Kasumi-1 (cell line): ENCODE results near the gene TNFRSF6B.

ENCODE experiments used
- DNase-seq, 2 experiments: peaks; one replicate each; lab custom pipeline; 2025; lab: John Stamatoyannopoulos, UW

Gene TNFRSF6B

DNA sequence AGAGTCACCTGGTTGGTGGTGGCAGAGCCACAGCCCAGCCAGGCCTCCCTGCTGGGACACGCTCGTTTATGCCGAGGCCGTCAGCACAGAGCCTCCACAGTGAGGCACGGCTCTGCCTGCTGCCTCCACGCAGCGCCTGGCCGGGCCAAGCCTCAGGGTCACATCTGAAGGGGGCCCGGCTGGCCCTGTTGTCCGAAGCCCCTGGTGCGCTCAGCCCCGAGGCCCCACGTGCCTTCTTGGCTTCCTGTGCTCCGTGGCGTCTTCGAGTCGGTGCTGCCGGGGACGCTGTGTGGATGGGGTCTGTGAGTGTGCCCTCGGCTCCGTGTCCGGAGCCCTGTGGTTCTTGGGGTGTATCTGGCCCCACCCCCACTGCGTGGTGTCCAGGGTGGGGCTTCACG, 10.4 kb upstream of the TNFRSF6B start:
- no peak for DNase-seq

DNA sequence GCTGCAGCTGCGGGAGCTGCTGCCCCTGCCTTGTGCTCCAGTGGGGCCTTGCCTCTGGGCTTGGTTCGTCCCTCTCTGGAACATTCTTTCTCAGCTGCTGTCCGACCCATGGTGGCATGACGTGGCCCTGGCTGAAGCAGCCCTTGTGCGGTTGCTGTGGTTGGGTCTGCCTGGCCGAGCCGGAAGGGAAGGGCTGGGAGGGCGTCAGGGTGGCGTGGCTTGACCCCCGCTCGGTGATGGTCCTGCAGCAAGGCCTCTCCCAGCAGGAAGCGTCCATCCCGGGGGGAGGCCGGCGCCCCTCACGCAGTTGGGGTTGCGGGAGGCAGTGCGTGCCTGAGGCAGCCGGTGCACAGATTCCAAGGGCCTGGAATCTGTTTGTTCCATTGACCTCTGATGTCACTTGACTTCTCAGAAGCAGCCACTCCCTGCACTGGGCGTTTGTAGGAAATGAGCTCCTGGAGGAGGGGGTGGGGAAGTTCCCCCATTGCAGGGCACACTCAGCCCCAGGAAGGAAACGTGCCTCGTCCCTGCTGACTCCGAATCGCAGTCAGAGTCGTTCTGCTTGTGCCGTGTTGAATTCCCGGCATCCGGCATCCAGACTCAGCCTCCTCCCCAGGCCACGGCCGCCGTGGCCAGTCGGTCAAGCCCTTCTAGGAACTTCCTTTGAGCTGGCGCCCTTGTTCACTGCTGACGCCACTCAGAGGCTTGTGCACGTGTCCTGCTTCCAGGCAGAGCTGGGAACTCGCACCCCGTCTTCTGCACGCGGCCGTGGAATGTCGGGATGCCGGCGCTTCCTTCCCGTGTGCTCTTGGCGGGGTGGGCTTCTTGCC, 9.7 kb upstream of the TNFRSF6B start:
- DNase-seq: peak; percentile 22 to 70

DNA sequence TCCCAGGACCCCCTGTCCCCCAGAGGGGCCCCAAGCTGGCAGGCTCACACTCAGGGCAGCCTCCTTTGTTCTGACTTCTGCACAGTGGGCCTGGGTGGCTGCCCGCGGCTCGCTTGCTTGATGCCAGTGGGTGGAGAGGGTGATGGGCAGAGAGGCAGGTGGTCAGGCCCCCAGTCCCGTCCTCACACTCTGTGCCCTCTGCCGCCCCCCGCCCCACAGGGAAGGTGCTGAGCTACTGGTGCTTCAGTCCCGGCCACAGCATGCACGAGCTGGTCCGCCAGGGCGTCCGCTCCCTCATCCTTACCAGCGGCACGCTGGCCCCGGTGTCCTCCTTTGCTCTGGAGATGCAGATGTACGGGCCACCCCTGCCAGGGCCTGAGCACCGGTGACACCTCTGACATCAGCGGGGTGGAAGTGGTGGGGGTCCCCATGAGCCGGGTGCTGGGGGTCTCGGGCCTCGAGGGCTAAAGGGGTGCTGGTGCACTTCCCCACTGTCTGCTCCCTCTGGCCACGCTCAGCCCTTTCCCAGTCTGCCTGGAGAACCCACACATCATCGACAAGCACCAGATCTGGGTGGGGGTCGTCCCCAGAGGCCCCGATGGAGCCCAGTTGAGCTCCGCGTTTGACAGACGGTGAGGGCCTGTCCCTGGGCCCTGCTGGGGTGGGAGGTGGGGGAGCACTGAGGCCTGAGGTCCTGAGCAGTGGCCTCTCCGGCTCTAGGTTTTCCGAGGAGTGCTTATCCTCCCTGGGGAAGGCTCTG, 8.9 kb upstream of the TNFRSF6B start:
- DNase-seq: no peak

GRCh38 chr20:63688228-63689045, 8.0 kb upstream of the TNFRSF6B start:
- no peak for DNase-seq

GRCh38 chr20:63689046-63690002, 7.1 kb upstream of the TNFRSF6B start:
- DNase-seq: no peak

GRCh38 chr20:63690003-63690897, 6.2 kb upstream of the TNFRSF6B start:
- DNase-seq: no peak

DNA sequence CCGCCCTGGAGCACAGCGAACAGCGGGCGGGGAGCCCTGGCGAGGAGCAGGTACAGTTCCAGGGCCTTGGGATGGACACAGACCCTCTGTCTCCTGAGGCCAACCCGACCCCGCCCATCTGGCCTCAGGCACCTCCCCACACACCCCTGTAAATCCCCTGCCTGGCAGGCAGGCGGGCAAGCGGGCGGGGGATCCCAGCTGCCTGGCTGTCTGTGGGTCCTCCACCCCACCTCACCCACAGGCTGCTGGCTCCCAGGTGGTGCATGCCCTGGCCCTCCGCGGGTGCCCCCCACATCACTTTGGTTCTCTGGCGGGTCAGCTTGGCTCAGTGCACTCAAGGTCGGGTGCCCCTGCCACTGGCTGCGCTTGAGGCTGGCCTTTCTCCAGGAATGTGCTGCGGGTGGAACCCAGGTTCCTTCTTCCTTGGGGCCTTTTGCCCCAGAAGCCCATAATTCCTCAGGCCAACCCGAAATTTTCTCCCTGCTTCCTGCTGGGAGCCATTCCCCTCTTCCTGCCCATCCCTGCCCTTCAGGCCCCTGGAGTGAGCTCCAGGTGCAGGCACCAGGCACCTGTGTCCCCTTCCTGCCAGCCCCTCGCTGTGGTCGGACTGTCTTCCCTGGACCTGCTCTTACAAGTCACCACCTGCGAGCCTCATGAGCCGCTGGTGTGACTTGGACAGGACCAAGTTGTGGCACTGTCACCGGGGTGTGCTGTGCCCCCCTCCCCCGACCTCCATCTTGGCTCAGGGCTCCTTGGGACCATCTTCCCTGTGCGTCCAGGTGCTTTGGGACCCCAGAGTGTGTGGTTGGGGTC, 5.3 kb upstream of the TNFRSF6B start:
- no peak for DNase-seq

- DNase-seq: no peak
Measured at GRCh38 chr20:63691711-63692435, 4.6 kb upstream of the TNFRSF6B start.

DNA sequence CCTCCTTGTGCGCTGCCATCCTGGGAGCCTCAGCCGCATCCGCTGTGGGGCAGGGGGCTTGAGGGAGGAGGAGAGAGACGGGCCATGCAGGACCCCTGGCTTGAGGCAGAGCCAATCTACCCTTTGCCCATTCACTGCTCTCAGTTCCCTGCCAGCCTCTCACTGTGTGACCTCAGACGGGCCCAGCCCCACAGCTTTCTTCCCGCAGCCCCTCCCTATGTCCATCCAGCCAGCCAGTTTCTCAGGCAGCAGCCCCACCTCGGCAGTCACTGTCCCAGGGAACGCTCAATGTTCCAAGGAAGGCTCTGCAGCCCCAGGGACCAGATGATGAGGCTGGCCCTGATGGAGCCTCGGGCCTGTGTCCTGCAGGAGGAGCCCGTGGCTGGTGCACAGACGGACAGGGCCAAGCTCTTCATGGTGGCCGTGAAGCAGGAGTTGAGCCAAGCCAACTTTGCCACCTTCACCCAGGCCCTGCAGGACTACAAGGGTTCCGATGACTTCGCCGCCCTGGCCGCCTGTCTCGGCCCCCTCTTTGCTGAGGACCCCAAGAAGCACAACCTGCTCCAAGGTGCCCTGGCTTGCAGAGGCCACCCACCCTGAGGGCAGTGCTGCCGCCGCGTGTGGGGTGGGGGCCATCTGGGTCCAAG, 3.9 kb upstream of the TNFRSF6B start:
- DNase-seq: no peak

GRCh38 chr20:63693083-63693732, 3.2 kb upstream of the TNFRSF6B start:
- DNase-seq: no peak

DNA sequence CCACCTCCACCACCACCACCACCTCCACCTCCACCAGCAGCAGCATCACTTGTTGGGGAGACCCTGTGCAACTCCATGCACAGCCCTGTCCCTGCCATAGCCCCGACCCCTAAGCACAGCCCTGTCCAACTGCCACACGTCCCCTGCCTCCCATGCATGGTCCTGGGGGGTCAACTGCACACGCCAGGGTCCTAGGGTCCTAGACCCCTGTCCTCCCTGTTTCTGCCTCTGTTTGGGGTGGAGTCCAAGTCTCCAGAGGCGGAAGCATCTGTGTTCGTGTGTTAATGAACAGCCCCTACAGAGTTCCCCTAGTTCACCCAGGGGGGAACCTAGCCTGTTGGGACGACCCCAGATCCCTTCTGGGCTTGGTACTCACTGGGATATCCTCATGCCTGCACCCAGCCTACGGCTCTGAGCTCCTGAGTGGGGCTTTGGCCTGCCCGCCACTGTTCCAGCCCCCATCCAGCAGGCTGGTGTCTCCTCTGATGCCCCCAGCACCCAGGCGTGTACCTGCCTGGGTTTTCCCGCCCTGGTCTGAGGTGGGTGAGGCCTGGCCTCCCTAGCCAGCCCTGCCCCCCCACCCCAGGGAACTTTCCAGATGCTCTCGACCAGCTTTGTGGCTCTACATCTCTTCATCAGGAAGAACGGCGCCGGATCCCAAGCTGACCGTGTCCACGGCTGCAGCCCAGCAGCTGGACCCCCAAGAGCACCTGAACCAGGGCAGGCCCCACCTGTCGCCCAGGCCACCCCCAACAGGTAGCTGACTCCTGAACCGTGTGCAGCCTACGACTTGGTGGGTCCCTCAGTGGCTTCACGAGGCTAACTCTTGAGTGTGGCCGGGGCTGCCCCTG, 2.5 kb upstream of the TNFRSF6B start:
- DNase-seq: no peak

- DNase-seq: no peak
Measured at GRCh38 chr20:63694584-63695423, 1.6 kb upstream of the TNFRSF6B start.

GRCh38 chr20:63695424-63696305, 787 bp upstream of the TNFRSF6B start:
- DNase-seq: no peak

DNA sequence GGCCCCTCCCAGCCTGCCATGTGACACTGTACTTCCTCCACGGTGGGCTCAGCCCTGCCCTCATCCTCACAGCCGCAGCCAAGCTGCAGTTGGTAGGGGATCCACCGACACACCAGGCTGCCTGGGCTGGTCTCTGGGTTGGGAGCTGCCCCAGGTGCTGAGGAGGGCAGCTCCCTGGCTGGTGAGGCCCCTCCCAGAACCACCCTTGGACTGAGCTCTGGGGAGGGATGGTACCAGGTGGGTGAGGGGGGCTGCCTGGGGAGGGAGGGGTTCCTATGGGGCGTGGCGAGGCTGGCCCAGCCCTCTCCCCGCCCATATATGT, 185 bp upstream of the TNFRSF6B start:
- DNase-seq: no peak

DNA sequence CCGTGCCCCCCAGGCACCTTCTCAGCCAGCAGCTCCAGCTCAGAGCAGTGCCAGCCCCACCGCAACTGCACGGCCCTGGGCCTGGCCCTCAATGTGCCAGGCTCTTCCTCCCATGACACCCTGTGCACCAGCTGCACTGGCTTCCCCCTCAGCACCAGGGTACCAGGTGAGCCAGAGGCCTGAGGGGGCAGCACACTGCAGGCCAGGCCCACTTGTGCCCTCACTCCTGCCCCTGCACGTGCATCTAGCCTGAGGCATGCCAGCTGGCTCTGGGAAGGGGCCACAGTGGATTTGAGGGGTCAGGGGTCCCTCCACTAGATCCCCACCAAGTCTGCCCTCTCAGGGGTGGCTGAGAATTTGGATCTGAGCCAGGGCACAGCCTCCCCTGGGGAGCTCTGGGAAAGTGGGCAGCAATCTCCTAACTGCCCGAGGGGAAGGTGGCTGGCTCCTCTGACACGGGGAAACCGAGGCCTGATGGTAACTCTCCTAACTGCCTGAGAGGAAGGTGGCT, 960 bp downstream of the TNFRSF6B start:
- no peak for DNase-seq
